ENCODE data around the gene PHACTR3. TPM values are rescaled to one million over a fixed set of nuclear protein-coding genes. Genes with fewer than 3 reads are reported as not detected.

The PHACTR3 gene
- polyA plus RNA-seq, 1 donor (not counting 4 experiments of a cell fraction or from before 2014, with no cell fraction given): 2.6 TPM

DNA sequence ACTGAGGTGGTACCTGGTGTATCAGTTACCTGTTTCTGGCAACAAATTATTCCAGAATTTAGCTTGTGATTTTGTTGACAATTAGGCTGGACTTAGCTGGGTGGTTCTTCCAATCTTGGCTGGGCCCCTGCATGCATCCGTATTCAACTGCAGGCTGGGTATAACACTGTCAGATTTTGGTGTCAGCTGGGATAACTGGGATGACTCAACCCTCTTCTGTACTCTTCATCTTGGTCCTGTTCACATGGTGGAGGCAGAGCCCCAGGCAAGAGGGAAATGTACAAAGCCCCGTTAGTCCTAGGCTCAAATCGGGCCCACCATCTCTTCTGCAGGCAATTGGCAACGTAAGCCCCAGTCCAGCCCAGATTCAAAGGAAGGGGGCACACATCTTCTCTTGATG lies 89.2 kb downstream of the PHACTR3 start:
- H3K27me3 ChIP-seq (ENCODE audit: control insufficient read depth, extremely low read depth, insufficient read depth, low read length): no peaks in the 10 kb centered on the region
- no peak overlapping the region for H2AFZ ChIP-seq (ENCODE audit: control insufficient read depth, low read length)
- FAIRE-seq (no peak), DNase-seq (ENCODE audit: low read depth, low spot score) (no peak)
- no peaks in the 10 kb centered on the region for H3K4me1 ChIP-seq (ENCODE audit: control insufficient read depth, extremely low read depth, insufficient read depth, low read length)
- no peak overlapping the region for H3K27ac ChIP-seq (ENCODE audit: control insufficient read depth, insufficient read depth, low read length)
- H3K4me2 ChIP-seq (ENCODE audit: control insufficient read depth, extremely low read depth, insufficient read depth, low read depth, low read length): no peak overlapping the region
- dilution Hi-C loops (cut with MboI; ENCODE audit: extremely low pct_ligation_motif_present, low sequenced_read_pairs): no loop called here
- H3K79me2 ChIP-seq (ENCODE audit: control insufficient read depth, insufficient read depth, low read length): no peaks in the 10 kb centered on the region
- no peak overlapping the region for H3K9ac ChIP-seq (ENCODE audit: control insufficient read depth, extremely low read depth, insufficient read depth, low read length)
- no peaks in the 10 kb centered on the region for H3K9me1 ChIP-seq (ENCODE audit: control insufficient read depth, extremely low read depth, insufficient read depth, low read length)
- no peaks in the 10 kb centered on the region for H4K20me1 ChIP-seq (ENCODE audit: control insufficient read depth, extremely low read depth, insufficient read depth, low read length)
- TF ChIP-seq CTCF (optimal IDR thresholded peaks at IDR 0.05 in 1 of 3, IDR thresholded peaks at IDR 0.05 in 1 of 3, conservative IDR thresholded peaks at IDR 0.05 in 1 of 3; ENCODE audit: extremely low read depth in 1 of 3, insufficient read depth in 2 of 3, low read length in 3 of 3): no peak
- no peaks in the 10 kb centered on the region for H3K9me3 ChIP-seq (ENCODE audit: control insufficient read depth, low read depth, low read length)
- H3K4me3 ChIP-seq (ENCODE audit: control insufficient read depth in 2 of 3, extremely low read depth in 1 of 3, insufficient read depth in 2 of 3, low read depth in 1 of 3, low read length in 3 of 3): no peak overlapping the region
- H3K36me3 ChIP-seq (ENCODE audit: control insufficient read depth in 2 of 2, extremely low read depth in 1 of 2, insufficient read depth in 2 of 2, low read length in 2 of 2): no peaks in the 10 kb centered on the region

DNA sequence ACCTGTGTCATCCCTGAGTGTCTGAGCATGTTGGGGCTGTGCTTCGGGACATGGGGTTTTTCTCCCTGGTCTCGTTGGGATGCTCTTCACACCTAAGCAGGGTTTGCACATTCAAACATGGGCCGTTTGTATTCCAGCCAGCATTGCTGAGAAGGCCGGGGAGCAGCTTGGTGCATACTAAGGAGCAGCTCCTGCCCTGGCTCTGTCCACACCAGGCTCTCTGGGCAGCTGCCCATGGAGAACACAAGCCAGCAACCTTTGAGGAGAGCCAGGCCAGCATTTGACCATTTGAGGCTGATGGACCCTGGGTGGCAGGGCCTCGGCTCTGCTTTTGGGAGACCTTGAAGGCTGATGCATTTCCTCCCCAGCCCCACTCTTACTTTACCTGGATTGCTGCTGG lies 92.1 kb downstream of the PHACTR3 start:
- no peaks in the 10 kb centered on the region for H4K20me1 ChIP-seq (ENCODE audit: control insufficient read depth, extremely low read depth, insufficient read depth, low read length)
- no peak overlapping the region for H3K4me3 ChIP-seq (ENCODE audit: control insufficient read depth in 2 of 3, extremely low read depth in 1 of 3, insufficient read depth in 2 of 3, low read depth in 1 of 3, low read length in 3 of 3)
- TF ChIP-seq EZH2 (IDR thresholded peaks at IDR 0.05; ENCODE audit: low read length) (no peak), CTCF (optimal IDR thresholded peaks at IDR 0.05 in 1 of 3, IDR thresholded peaks at IDR 0.05 in 1 of 3, conservative IDR thresholded peaks at IDR 0.05 in 1 of 3; ENCODE audit: extremely low read depth in 1 of 3, insufficient read depth in 2 of 3, low read length in 3 of 3) (no peak)
- H3K9me3 ChIP-seq (ENCODE audit: control insufficient read depth, low read depth, low read length): no peaks in the 10 kb centered on the region
- DNase-seq (ENCODE audit: low read depth, low spot score): no peak
- no peaks in the 10 kb centered on the region for H3K9me1 ChIP-seq (ENCODE audit: control insufficient read depth, extremely low read depth, insufficient read depth, low read length)
- H3K36me3 ChIP-seq (ENCODE audit: control insufficient read depth in 2 of 2, extremely low read depth in 1 of 2, insufficient read depth in 2 of 2, low read length in 2 of 2): no peaks in the 10 kb centered on the region
- H3K27ac ChIP-seq (ENCODE audit: control insufficient read depth, insufficient read depth, low read length): no peak overlapping the region
- dilution Hi-C loops (cut with MboI; ENCODE audit: extremely low pct_ligation_motif_present, low sequenced_read_pairs): no loop called here
- H2AFZ ChIP-seq (ENCODE audit: control insufficient read depth, low read length): no peak overlapping the region
- no peaks in the 10 kb centered on the region for H3K79me2 ChIP-seq (ENCODE audit: control insufficient read depth, insufficient read depth, low read length)
- no peak for FAIRE-seq
- no peak overlapping the region for H3K9ac ChIP-seq (ENCODE audit: control insufficient read depth, extremely low read depth, insufficient read depth, low read length)
- H3K4me1 ChIP-seq (ENCODE audit: control insufficient read depth, extremely low read depth, insufficient read depth, low read length): no peaks in the 10 kb centered on the region
- no peak overlapping the region for H3K4me2 ChIP-seq (ENCODE audit: control insufficient read depth, extremely low read depth, insufficient read depth, low read depth, low read length)
- H3K27me3 ChIP-seq (ENCODE audit: control insufficient read depth, extremely low read depth, insufficient read depth, low read length): no peaks in the 10 kb centered on the region
